DOHH2 (cell line): ENCODE results near the gene SAMD1.

Source experiments
- H3F3A ChIP-seq: fragments of 200-600 bp; sonication (generic), shearing (Covaris generic); 2 replicates; pipeline ENCODE4 v1.6.0; 2016; ENCODE audit warnings: antibody characterized with exemption, mild to moderate bottlenecking; ENCODE audit not compliant: control insufficient read depth, insufficient read depth
- H3K27ac ChIP-seq: fragments of 200-600 bp; sonication (generic); 2 replicates; pipeline ENCODE4 v1.5.1; 2014; ENCODE audit warnings: low read depth, mild to moderate bottlenecking, low read length, moderate library complexity
- H3K27me3 ChIP-seq: fragments of 200-600 bp; sonication (generic); 2 replicates; pipeline ENCODE4 v1.6.1; 2014; ENCODE audit warnings: mild to moderate bottlenecking, low read length, mixed read lengths; ENCODE audit not compliant: control insufficient read depth
- H3K36me3 ChIP-seq: fragments of 200-600 bp; sonication (generic); 2 replicates; pipeline ENCODE4 v1.6.1; 2014; ENCODE audit warnings: mild to moderate bottlenecking, low read length, moderate library complexity, mixed read lengths; ENCODE audit not compliant: control insufficient read depth
- H3K4me1 ChIP-seq: fragments of 200-600 bp; sonication (generic); 2 replicates; pipeline ENCODE4 v1.6.1; 2014; ENCODE audit warnings: mild to moderate bottlenecking, low read length, mixed read lengths; ENCODE audit not compliant: control insufficient read depth
- H3K4me2 ChIP-seq: fragments of 200-600 bp; sonication (generic); 2 replicates; pipeline ENCODE4 v1.6.0; 2014; ENCODE audit warnings: mild to moderate bottlenecking, low read length, moderate library complexity
- H3K4me3 ChIP-seq: fragments of 200-600 bp; sonication (generic); 2 replicates; pipeline ENCODE4 v1.5.1; 2014; ENCODE audit warnings: mild to moderate bottlenecking, low read length, mixed read lengths
- H3K79me2 ChIP-seq: fragments of 200-600 bp; sonication (generic); 2 replicates; pipeline ENCODE4 v1.6.1; 2014; ENCODE audit warnings: mild to moderate bottlenecking, low read length, mixed read lengths; ENCODE audit not compliant: control insufficient read depth
- H3K9me2 ChIP-seq: fragments of 200-600 bp; sonication (generic); replicated peaks from 2 replicates; pipeline ENCODE4 v1.6.1; 2014; ENCODE audit warnings: mild to moderate bottlenecking, low read length, mixed read lengths; ENCODE audit not compliant: control insufficient read depth
- H3K9me3 ChIP-seq: fragments of 200-600 bp; sonication (generic); 2 replicates; pipeline ENCODE4 v1.6.1; 2014; ENCODE audit warnings: antibody characterized with exemption, low read length, mixed read lengths; ENCODE audit not compliant: control insufficient read depth, insufficient read depth
- H4K20me1 ChIP-seq: fragments of 200-600 bp; sonication (generic); 2 replicates; pipeline ENCODE4 v1.6.0; 2014; ENCODE audit warnings: low read depth, mild to moderate bottlenecking, antibody characterized with exemption, low read length, moderate library complexity; ENCODE audit not compliant: control insufficient read depth, insufficient read depth
- CTCF ChIP-seq: fragments of 200-600 bp; sonication (generic); IDR thresholded peaks from one replicate; pipeline ENCODE4 v1.5.1; 2014; ENCODE audit warnings: antibody characterized with exemption, mild to moderate bottlenecking, low read depth, low read length; ENCODE audit not compliant: poor library complexity, severe bottlenecking
- EZH2phosphoT487 ChIP-seq: fragments of 200-600 bp; sonication (generic); IDR thresholded peaks from 2 replicates; pipeline ENCODE4 v1.6.1; 2017; ENCODE audit warnings: borderline replicate concordance, mild to moderate bottlenecking, antibody characterized with exemption, low read length, moderate library complexity, mixed read lengths

Gene SAMD1

GRCh38 chr19:14115756-14116155 is 25.2 kb upstream of the SAMD1 start:
- H3K4me3 ChIP-seq, result peak overlapping the region; percentile 81
- H3K9me2 ChIP-seq, result no peaks in the 10 kb centered on the region
- H3K36me3 ChIP-seq, result no peaks in the 10 kb centered on the region
- no peak for TF ChIP-seq CTCF
- no peak for TF ChIP-seq EZH2phosphoT487
- no peaks in the 10 kb centered on the region for H3K27me3 ChIP-seq
- H3K4me1 ChIP-seq, result peaks cover 36% of the 10 kb centered on the region
- H3K9me3 ChIP-seq, result no peaks in the 10 kb centered on the region
- no peak overlapping the region for H3K27ac ChIP-seq
- peaks cover 8% of the 10 kb centered on the region; the same call in 1 of the 2 replicates for H4K20me1 ChIP-seq
- H3K4me2 ChIP-seq, result peak overlapping the region; percentile 67
- H3F3A ChIP-seq, result peaks cover 19% of the 10 kb centered on the region
- peaks cover 36% of the 10 kb centered on the region for H3K79me2 ChIP-seq

- Histone ChIP-seq H3K9me2 (no peaks in the 10 kb centered on the region), H3K4me3 (peak overlapping the region; percentile 81), H4K20me1 (peaks cover 8% of the 10 kb centered on the region; the same call in 1 of the 2 replicates), H3K36me3 (no peaks in the 10 kb centered on the region), H3K79me2 (peaks cover 36% of the 10 kb centered on the region), H3K27ac (peak overlapping the region; percentile 10; the same call in 1 of the 2 replicates), H3F3A (peaks cover 18% of the 10 kb centered on the region), H3K9me3 (no peaks in the 10 kb centered on the region), H3K4me2 (peak overlapping the region; percentile 67), H3K27me3 (no peaks in the 10 kb centered on the region), H3K4me1 (peaks cover 41% of the 10 kb centered on the region)
- peak; percentile 70 for TF ChIP-seq CTCF
- no peak for TF ChIP-seq EZH2phosphoT487
Measured at GRCh38 chr19:14114854-14115253, 24.3 kb upstream of the SAMD1 start.

- peak overlapping the region; percentile 81; the same call in 1 of the 2 replicates for H3K4me3 ChIP-seq
- peaks cover 13% of the 10 kb centered on the region for H3F3A ChIP-seq
- TF ChIP-seq CTCF (no peak), EZH2phosphoT487 (no peak)
- peaks cover 36% of the 10 kb centered on the region for H3K79me2 ChIP-seq
- no peaks in the 10 kb centered on the region for H3K9me3 ChIP-seq
- no peaks in the 10 kb centered on the region for H3K36me3 ChIP-seq
- no peaks in the 10 kb centered on the region for H3K9me2 ChIP-seq
- peak overlapping the region; percentile 67 for H3K4me2 ChIP-seq
- 0 out of 2 replicates have a peak overlapping the region, but pooled peaks have one; percentile 10 for H3K27ac ChIP-seq
- no peaks in the 10 kb centered on the region for H3K27me3 ChIP-seq
- H4K20me1 ChIP-seq, result peaks cover 8% of the 10 kb centered on the region; the same call in 1 of the 2 replicates
- peaks cover 41% of the 10 kb centered on the region for H3K4me1 ChIP-seq
Measured at GRCh38 chr19:14114439-14114838, 23.9 kb upstream of the SAMD1 start.
